Effector memory CD4-positive, alpha-beta T cell (primary cell): ENCODE data around the gene CACNA2D2.

Source experiments
- DNase-seq, 3 donors: peaks; one replicate each; pipeline ENCODE4 v3.0.0-alpha.2; 2020
- H3K27ac ChIP-seq: 2 replicates; pipeline ENCODE4 v1.7.0; 2013; ENCODE audit warnings: mild to moderate bottlenecking, low read length, moderate library complexity; ENCODE audit not compliant: insufficient read depth, poor library complexity, severe bottlenecking
- H3K27me3 ChIP-seq: replicated peaks from 2 replicates; pipeline ENCODE4 v1.7.0; 2013; ENCODE audit warnings: mild to moderate bottlenecking, low read length; ENCODE audit not compliant: insufficient read depth, control insufficient read depth, poor library complexity, severe bottlenecking
- H3K36me3 ChIP-seq: 2 replicates; pipeline ENCODE4 v1.7.0; 2013; ENCODE audit warnings: mild to moderate bottlenecking, low read length, moderate library complexity; ENCODE audit not compliant: control insufficient read depth, insufficient read depth
- H3K4me1 ChIP-seq: 2 replicates; pipeline ENCODE4 v1.7.0; 2013; ENCODE audit warnings: low read length, mild to moderate bottlenecking; ENCODE audit not compliant: control insufficient read depth, insufficient read depth, poor library complexity, severe bottlenecking
- H3K4me3 ChIP-seq: 2 replicates; pipeline ENCODE4 v1.7.0; 2013; ENCODE audit warnings: low read length, low read depth, mild to moderate bottlenecking; ENCODE audit not compliant: insufficient read depth, poor library complexity, severe bottlenecking
- H3K9me3 ChIP-seq: 2 replicates; pipeline ENCODE4 v1.7.0; 2013; ENCODE audit warnings: mild to moderate bottlenecking, low read length, moderate library complexity; ENCODE audit not compliant: control insufficient read depth

The CACNA2D2 gene

DNA sequence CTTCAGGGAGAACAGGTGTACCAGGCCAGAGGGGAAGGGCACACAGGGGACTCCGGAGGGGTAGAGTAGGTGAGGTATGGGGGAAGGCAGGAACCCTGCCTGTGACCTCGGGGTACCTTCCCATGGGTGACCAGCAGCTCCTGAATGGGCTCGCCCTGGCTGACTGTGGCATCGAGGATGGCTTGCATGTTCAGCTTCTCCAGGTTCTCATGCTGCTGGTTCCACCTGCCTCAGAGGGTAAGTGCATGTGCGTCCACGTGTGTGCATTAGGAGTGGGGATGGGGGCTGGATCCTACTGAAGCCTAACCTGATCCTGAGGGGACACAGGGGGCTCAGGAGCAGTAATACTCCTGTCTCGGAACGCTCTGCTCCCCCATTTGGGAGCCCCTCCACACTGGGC, 158.4 kb downstream of the CACNA2D2 start:
- Histone ChIP-seq H3K27ac (no peak overlapping the region), H3K9me3 (no peaks in the 10 kb centered on the region), H3K27me3 (no peaks in the 10 kb centered on the region), H3K36me3 (peaks cover 16% of the 10 kb centered on the region), H3K4me3 (no peak overlapping the region), H3K4me1 (peaks cover 44% of the 10 kb centered on the region)
- no peak for DNase-seq

DNA sequence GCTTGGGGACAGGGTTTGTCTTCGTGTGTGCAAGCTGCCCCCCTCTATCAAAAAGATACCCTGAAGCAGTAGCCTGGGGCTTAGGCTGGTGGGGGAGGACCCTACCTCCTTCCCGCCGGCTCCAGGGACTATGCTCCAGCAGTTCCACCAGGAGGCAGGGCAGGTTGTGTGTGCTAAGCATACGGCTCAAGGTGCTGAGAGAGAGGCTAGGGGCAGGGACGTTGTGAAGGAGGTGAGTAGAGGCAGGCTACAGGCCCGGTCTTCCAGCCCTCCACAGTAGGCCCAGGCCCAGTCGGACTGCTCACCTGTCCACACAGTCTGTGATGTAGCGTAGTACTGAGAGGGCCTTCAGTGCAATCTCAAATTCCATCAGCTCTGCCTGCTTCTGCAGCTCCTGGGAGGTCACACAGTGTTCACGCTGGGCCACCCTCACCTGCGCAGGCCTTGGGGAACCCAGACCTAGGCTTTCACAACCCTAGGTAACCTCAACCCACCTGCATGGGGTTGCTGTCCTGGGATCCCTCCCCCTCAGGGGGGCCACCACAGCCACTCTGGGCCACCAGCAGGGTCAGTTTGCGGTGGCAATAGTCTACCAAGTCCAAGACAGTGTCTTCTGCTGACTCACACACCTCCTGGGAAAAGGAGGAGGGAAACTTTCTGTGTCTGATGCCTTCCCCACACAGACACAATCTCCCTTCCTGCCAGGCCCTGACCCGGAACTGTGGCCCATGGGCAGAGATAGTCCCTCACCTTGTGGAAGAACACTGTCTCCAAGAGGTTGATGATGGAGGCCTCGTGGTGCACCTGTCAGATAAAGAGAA, 160.4 kb downstream of the CACNA2D2 start:
- H3K4me3 ChIP-seq: no peak overlapping the region
- H3K4me1 ChIP-seq: peaks cover 46% of the 10 kb centered on the region
- peaks cover 3% of the 10 kb centered on the region for H3K36me3 ChIP-seq
- H3K27me3 ChIP-seq: no peaks in the 10 kb centered on the region
- DNase-seq: no peak
- no peak overlapping the region for H3K27ac ChIP-seq
- H3K9me3 ChIP-seq: no peaks in the 10 kb centered on the region

DNA sequence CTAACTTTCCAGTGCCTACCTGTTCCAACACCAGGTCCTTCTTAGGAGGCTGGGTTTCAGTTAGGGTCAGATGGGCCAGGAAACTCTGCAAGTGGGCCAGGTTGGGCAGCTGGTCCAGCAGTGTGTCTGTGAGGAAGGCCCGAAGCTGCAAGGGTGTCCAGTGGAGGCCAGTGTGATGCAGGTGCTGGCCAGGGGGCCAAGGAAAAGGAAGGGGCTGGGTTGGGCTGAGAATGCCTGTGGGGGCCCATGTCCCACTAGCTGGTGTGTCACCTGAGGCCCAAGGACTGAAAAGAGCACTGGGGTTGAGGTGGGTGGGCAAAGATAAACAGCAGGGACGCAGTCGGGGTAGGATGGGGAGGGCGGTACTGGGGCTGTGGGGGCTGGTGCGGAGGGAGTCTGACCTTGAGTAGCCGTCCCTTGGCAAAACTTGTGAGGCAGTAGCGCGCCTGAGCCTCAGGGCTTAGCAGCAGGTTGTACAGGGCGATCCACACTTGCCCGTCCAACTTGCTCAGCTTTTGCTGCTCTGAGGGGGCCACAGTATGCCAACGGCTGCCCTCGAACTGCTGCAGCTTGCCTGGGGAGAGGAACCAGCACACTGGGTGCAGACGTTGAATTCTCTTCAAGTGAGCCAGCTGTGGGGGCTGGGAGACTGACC, 161.3 kb downstream of the CACNA2D2 start:
- H3K4me1 ChIP-seq: peaks cover 43% of the 10 kb centered on the region
- no peaks in the 10 kb centered on the region for H3K9me3 ChIP-seq
- no peaks in the 10 kb centered on the region for H3K36me3 ChIP-seq
- no peak overlapping the region for H3K27ac ChIP-seq
- H3K4me3 ChIP-seq: no peak overlapping the region
- DNase-seq: no peak
- no peaks in the 10 kb centered on the region for H3K27me3 ChIP-seq

DNA sequence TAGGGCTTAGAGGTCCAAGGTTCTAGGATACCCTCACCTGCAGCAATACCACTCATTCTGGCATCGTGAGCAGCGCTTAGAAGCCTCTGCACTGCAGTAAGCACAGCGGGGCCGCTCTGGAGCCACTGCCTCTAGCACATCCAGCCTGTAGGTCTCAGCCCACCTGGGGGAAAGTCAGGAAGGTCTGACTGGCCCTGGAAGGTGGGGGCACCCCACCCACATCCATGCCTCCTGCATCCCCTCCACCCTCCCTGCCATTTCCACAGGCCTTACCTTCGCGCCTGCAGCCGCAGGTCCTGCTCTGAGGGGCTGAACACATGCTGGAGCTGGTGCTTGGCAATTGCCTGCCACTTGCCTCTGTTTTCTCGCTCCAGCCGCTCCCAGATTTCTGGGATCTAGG, 161.9 kb downstream of the CACNA2D2 start:
- no peak overlapping the region for H3K4me3 ChIP-seq
- no peak for DNase-seq
- peaks cover 42% of the 10 kb centered on the region for H3K4me1 ChIP-seq

DNA sequence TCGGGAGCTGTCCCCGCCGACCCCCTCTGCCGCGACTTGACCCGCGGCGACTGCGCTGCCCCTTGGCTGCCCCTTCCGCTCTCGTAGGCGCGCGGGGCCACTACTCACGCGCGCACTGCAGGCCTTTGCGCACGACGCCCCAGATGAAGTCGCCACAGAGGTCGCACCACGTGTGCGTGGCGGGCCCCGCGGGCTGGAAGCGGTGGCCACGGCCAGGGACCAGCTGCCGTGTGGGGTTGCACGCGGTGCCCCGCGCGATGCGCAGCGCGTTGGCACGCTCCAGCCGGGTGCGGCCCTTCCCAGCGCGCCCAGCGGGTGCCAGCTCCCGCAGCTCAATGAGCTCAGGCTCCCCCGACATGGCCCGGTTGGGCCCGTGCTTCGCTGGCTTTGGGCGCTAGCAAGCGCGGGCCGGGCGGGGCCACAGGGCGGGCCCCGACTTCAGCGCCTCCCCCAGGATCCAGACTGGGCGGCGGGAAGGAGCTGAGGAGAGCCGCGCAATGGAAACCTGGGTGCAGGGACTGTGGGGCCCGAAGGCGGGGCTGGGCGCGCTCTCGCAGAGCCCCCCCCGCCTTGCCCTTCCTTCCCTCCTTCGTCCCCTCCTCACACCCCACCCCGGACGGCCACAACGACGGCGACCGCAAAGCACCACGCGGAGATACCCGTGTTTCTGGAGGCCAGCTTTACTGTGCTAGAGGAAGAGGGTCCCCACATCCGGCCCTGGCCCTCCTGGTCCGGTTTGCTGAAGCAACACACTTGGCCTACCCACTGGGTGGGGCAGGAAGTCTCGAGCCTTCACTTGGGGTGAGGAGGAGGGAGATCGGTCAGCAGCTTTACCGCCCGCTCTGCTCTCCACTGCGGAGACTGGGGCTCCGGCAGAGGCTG, 162.7 kb downstream of the CACNA2D2 start, which contains the start of gene RASSF1:
TSS of gene RASSF1 (minus strand) at position 389 of the 882 bp plus-strand sequence. CDS start at position 358, 31 bp downstream.
- Histone ChIP-seq H3K27me3 (no peaks in the 10 kb centered on the region), H3K4me3 (peak within 1 kb of the TSS; percentile 51), H3K9me3 (no peaks in the 10 kb centered on the region), H3K4me1 (peaks cover 42% of the 10 kb centered on the region), H3K36me3 (no peaks in the 10 kb centered on the region), H3K27ac (peak within 1 kb of the TSS; percentile 95)
- peak; percentile 47 to 65 (median 48) for DNase-seq

More for the DNA sequence above, 161.9 kb downstream of the CACNA2D2 start:
- no peaks in the 10 kb centered on the region for H3K36me3 ChIP-seq
- peak overlapping the region; percentile 95 for H3K27ac ChIP-seq
- H3K27me3 ChIP-seq: no peaks in the 10 kb centered on the region
- no peaks in the 10 kb centered on the region for H3K9me3 ChIP-seq

DNA sequence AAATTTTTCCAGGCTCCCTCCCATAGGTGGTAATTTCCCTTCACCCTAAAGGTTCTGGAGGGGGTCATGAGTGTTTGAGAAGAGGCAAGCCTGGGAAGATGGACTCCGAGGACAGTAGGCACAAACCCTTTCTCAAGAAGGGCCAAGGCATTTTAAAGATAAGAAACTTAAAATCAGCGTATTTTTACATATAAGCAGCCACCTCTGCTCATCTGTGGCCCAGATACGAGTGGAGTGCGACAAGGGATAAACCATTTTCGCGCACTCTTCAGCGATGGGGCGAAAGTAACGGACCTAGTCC, 163.3 kb downstream of the CACNA2D2 start:
- H3K4me3 ChIP-seq: peak overlapping the region; percentile 51
- peaks cover 36% of the 10 kb centered on the region for H3K4me1 ChIP-seq
- H3K36me3 ChIP-seq: no peaks in the 10 kb centered on the region
- peak overlapping the region; percentile 95 for H3K27ac ChIP-seq
- no peak for DNase-seq
- H3K27me3 ChIP-seq: no peaks in the 10 kb centered on the region
- H3K9me3 ChIP-seq: no peaks in the 10 kb centered on the region

DNA sequence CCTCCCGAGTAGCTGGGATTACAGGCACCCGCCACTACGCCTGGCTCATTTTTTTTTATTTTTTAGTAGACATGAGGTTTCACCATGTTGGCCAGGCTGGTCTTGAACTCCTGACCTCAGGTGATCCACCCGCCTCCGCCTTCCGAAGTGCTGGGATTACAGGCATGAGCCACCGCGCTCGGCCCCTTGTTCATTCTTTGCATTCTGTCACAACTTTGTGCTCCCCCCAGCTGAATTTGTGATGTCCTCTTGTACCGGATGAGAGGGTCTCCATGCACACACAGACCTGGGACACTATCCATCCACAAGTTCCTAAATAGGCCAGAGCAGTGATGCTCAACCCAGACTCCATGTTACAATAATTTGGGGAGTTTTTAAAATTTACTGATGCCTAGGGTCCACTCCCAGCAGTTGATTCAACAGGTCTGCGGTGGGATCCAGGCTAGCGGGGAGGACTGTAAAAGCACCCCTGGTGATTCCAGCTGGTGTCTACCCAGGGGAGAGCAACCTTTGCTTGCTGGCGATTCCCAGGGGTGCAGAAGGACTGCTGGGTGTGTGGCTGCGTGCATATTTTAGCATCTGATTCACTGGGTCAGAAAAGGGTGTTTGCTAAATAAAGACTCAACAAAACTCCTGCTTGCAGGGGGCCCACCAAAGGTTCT, 163.8 kb downstream of the CACNA2D2 start:
- peak overlapping the region; percentile 51 for H3K4me3 ChIP-seq
- no peaks in the 10 kb centered on the region for H3K9me3 ChIP-seq
- H3K27ac ChIP-seq: peak overlapping the region; percentile 95
- peaks cover 39% of the 10 kb centered on the region for H3K4me1 ChIP-seq
- DNase-seq: no peak
- no peaks in the 10 kb centered on the region for H3K36me3 ChIP-seq
- H3K27me3 ChIP-seq: no peaks in the 10 kb centered on the region

DNA sequence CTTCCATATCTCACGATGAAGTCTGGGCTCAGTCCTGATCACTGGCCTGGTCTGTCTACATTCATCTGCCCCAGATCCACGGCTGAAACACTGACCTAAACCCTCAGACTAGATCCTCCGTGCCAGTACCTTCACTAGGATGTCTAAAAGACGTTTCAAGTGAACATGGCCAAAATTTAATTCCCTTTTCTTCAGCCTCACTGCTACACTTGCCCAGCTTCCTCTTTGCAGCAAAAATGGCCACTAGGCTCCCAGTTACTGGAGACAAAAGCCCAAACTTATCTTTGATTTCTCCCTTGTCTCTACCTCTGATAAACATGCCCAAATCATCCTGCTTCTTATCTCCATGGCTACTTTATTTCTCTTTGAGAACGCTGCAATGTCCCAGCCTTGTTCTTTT, 164.5 kb downstream of the CACNA2D2 start:
- Histone ChIP-seq H3K27ac (peak overlapping the region; percentile 95), H3K27me3 (no peaks in the 10 kb centered on the region), H3K9me3 (no peaks in the 10 kb centered on the region), H3K4me1 (peaks cover 45% of the 10 kb centered on the region), H3K4me3 (peak overlapping the region; percentile 77), H3K36me3 (no peaks in the 10 kb centered on the region)
- DNase-seq: no peak

DNA sequence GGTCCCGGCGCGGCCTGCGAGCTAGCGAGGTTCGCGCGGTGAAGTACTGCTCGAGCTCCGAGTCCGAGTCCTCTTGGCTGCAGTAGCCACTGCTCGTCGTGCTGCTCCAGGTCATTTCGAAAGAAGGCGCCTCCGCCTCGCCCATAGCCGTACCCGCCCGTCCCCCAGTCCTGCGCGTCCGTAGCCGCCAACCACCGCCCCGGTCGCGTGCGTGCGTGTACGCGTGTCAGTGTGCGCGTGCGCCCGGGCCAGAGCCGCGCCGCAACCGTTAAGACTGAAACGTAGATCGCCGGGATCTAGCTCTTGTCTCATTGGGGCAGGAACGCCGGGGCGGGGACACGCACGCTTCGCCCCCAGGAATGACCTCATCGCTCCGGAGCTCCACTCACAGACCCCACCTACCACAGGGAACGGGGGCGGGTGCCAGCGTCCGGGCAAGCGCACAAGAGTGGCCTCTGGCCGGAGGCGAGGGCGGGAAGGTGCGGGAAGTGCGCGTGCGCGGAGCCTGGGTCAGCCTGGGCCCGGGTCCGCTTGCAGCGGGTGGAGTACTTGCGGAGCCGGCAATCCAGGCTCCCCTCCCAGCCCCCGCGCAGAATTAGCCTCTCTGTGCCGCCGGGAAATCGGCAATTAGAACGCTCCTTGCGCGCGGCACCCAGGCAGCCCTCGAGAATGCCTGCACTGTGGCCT, 166.1 kb downstream of the CACNA2D2 start:
- peaks cover 52% of the 10 kb centered on the region for H3K4me1 ChIP-seq

More for the DNA sequence above, 166.1 kb downstream of the CACNA2D2 start:
- H3K9me3 ChIP-seq: no peaks in the 10 kb centered on the region
- H3K27ac ChIP-seq: peak overlapping the region; percentile 95
- DNase-seq: peak; percentile 86 to 94 (median 90)
- no peaks in the 10 kb centered on the region for H3K27me3 ChIP-seq
- no peaks in the 10 kb centered on the region for H3K36me3 ChIP-seq
- H3K4me3 ChIP-seq: peak overlapping the region; percentile 77
